ENCODE measurements around the gene C6orf118.

C6orf118 gene

GRCh38 chr6:165249808-165250207, 59.6 kb downstream of the C6orf118 start:
- no peak overlapping the region for H3K9ac ChIP-seq (ENCODE audit: low read length)
- H3F3A ChIP-seq (ENCODE audit: insufficient read depth, low read length) = no peaks in the 10 kb centered on the region
- no peak for TF ChIP-seq EZH2phosphoT487 (IDR thresholded peaks at IDR 0.05; ENCODE audit: low read length)
- TF ChIP-seq EZH2 (optimal IDR thresholded peaks at IDR 0.05; ENCODE audit: low read depth, low read length) = no peak
- TF ChIP-seq, protein P1, sequence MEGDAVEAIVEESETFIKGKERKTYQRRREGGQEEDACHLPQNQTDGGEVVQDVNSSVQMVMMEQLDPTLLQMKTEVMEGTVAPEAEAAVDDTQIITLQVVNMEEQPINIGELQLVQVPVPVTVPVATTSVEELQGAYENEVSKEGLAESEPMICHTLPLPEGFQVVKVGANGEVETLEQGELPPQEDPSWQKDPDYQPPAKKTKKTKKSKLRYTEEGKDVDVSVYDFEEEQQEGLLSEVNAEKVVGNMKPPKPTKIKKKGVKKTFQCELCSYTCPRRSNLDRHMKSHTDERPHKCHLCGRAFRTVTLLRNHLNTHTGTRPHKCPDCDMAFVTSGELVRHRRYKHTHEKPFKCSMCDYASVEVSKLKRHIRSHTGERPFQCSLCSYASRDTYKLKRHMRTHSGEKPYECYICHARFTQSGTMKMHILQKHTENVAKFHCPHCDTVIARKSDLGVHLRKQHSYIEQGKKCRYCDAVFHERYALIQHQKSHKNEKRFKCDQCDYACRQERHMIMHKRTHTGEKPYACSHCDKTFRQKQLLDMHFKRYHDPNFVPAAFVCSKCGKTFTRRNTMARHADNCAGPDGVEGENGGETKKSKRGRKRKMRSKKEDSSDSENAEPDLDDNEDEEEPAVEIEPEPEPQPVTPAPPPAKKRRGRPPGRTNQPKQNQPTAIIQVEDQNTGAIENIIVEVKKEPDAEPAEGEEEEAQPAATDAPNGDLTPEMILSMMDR (IDR thresholded peaks at IDR 0.05; ENCODE audit: low read length) = no peak
- H3K4me1 ChIP-seq (ENCODE audit: low read length) = no peaks in the 10 kb centered on the region
- DNase-seq = no peak
- no peaks in the 10 kb centered on the region for H3K27me3 ChIP-seq (replicated peaks; ENCODE audit: insufficient read depth, low read length)
- H3K27ac ChIP-seq (ENCODE audit: low read length) = no peak overlapping the region
- no peak overlapping the region for H3K4me3 ChIP-seq (ENCODE audit: low read length)
- no peaks in the 10 kb centered on the region for H3K9me2 ChIP-seq (replicated peaks; ENCODE audit: insufficient read depth, low read length)
- H2AFZ ChIP-seq (ENCODE audit: low read length) = no peak overlapping the region
- H3K79me2 ChIP-seq (ENCODE audit: low read length) = no peaks in the 10 kb centered on the region
- no peaks in the 10 kb centered on the region for H3K9me3 ChIP-seq (replicated peaks; ENCODE audit: insufficient read depth, low read length)
- H3K4me2 ChIP-seq (ENCODE audit: low read depth, low read length) = no peak overlapping the region
- H3K36me3 ChIP-seq (replicated peaks; ENCODE audit: insufficient read depth, low read length) = no peaks in the 10 kb centered on the region
- no peaks in the 10 kb centered on the region for H4K20me1 ChIP-seq (ENCODE audit: insufficient read depth, low read length)

DNA sequence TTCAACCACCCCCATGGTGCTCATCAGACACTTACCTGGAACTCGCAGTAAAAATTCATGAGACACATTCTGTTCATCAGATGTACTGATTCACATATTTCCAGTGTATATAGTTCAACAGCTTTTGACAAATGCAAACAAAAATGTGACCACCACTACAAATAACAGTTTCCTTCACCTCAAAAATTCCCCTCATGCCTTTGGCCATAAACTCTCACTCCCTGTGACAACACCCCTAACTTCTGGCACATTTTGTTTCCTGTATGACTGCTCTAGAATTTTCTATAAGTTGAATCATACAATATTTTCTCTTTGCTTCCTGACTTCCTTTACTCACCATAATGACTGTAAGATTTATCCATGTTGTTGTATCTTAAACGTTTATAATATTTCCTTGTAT, 63.7 kb downstream of the C6orf118 start:
- Histone ChIP-seq H3K4me3 (ENCODE audit: low read length) (no peak overlapping the region), H3K4me1 (ENCODE audit: low read length) (no peaks in the 10 kb centered on the region), H3K36me3 (replicated peaks; ENCODE audit: insufficient read depth, low read length) (no peaks in the 10 kb centered on the region), H3K9me3 (replicated peaks; ENCODE audit: insufficient read depth, low read length) (no peaks in the 10 kb centered on the region), H3K27me3 (replicated peaks; ENCODE audit: insufficient read depth, low read length) (no peaks in the 10 kb centered on the region), H2AFZ (ENCODE audit: low read length) (no peak overlapping the region), H4K20me1 (ENCODE audit: insufficient read depth, low read length) (no peaks in the 10 kb centered on the region), H3K27ac (ENCODE audit: low read length) (no peak overlapping the region), H3K79me2 (ENCODE audit: low read length) (no peaks in the 10 kb centered on the region), H3K9me2 (replicated peaks; ENCODE audit: insufficient read depth, low read length) (no peaks in the 10 kb centered on the region), H3F3A (ENCODE audit: insufficient read depth, low read length) (no peaks in the 10 kb centered on the region), H3K4me2 (ENCODE audit: low read depth, low read length) (no peak overlapping the region), H3K9ac (ENCODE audit: low read length) (no peak overlapping the region)
- DNase-seq = no peak
- TF ChIP-seq EZH2 (optimal IDR thresholded peaks at IDR 0.05; ENCODE audit: low read depth, low read length) (no peak), EZH2phosphoT487 (IDR thresholded peaks at IDR 0.05; ENCODE audit: low read length) (no peak)
- TF ChIP-seq, protein P1 (IDR thresholded peaks at IDR 0.05; ENCODE audit: low read length) = no peak

DNA sequence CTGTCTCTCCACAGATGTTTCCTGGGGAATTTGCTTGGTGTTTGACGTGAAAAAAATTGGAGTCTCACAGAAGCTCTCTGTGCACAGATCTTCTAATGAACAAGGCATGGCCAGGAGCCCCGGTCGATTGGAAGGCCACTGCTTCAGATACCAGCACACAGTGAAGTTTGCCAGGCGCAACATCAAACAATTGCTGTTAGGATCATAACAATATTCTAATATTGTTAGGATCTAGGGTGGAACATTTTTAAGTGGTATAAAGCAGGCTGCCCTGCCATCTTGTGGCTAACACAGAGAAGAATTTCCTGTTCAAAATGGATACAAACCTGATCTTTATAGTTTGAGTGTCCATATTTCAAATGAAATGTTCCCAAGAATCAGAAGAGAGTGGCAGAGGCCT, 64.1 kb downstream of the C6orf118 start:
- H3K9me2 ChIP-seq (replicated peaks; ENCODE audit: insufficient read depth, low read length) = no peaks in the 10 kb centered on the region
- no peaks in the 10 kb centered on the region for H3K36me3 ChIP-seq (replicated peaks; ENCODE audit: insufficient read depth, low read length)
- H3F3A ChIP-seq (ENCODE audit: insufficient read depth, low read length) = no peaks in the 10 kb centered on the region
- TF ChIP-seq, protein P1 (IDR thresholded peaks at IDR 0.05; ENCODE audit: low read length) = no peak
- TF ChIP-seq EZH2 (optimal IDR thresholded peaks at IDR 0.05; ENCODE audit: low read depth, low read length) (no peak), EZH2phosphoT487 (IDR thresholded peaks at IDR 0.05; ENCODE audit: low read length) (no peak)
- no peaks in the 10 kb centered on the region for H3K4me1 ChIP-seq (ENCODE audit: low read length)
- no peaks in the 10 kb centered on the region for H3K9me3 ChIP-seq (replicated peaks; ENCODE audit: insufficient read depth, low read length)
- H2AFZ ChIP-seq (ENCODE audit: low read length) = no peak overlapping the region
- no peak overlapping the region for H3K27ac ChIP-seq (ENCODE audit: low read length)
- no peak overlapping the region for H3K9ac ChIP-seq (ENCODE audit: low read length)
- DNase-seq = no peak
- H3K79me2 ChIP-seq (ENCODE audit: low read length) = no peaks in the 10 kb centered on the region
- no peaks in the 10 kb centered on the region for H4K20me1 ChIP-seq (ENCODE audit: insufficient read depth, low read length)
- no peak overlapping the region for H3K4me2 ChIP-seq (ENCODE audit: low read depth, low read length)
- H3K27me3 ChIP-seq (replicated peaks; ENCODE audit: insufficient read depth, low read length) = no peaks in the 10 kb centered on the region
- H3K4me3 ChIP-seq (ENCODE audit: low read length) = no peak overlapping the region
